ENCODE results near the gene U2AF2.

DNA sequence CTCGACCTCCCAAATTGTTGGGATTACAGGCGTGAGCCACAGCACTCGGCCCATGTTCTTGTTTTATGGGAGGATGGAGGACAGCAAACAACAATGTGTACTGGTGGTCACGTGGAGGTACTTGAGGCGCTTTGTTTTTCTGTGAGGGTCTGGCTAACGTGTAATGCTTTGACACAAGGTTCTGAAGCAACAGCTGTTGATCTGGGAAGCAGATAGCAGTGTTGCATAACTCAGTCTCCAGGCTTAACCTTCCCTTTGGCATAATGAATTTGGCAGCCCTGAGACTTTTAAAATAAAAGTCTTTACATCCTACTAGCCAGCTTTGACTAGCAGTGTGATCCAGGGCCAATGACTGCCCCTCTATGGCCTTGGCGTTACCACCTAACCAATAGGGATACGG lies 21.0 kb upstream of the U2AF2 start:
- no peak for TF ChIP-seq EZH2 (IDR thresholded peaks at IDR 0.05; ENCODE audit: low read depth)
- TF ChIP-seq, protein P1, sequence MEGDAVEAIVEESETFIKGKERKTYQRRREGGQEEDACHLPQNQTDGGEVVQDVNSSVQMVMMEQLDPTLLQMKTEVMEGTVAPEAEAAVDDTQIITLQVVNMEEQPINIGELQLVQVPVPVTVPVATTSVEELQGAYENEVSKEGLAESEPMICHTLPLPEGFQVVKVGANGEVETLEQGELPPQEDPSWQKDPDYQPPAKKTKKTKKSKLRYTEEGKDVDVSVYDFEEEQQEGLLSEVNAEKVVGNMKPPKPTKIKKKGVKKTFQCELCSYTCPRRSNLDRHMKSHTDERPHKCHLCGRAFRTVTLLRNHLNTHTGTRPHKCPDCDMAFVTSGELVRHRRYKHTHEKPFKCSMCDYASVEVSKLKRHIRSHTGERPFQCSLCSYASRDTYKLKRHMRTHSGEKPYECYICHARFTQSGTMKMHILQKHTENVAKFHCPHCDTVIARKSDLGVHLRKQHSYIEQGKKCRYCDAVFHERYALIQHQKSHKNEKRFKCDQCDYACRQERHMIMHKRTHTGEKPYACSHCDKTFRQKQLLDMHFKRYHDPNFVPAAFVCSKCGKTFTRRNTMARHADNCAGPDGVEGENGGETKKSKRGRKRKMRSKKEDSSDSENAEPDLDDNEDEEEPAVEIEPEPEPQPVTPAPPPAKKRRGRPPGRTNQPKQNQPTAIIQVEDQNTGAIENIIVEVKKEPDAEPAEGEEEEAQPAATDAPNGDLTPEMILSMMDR (conservative IDR thresholded peaks at IDR 0.05): no peak
